GM18505 (cell line): ENCODE data around the gene NRARP.

Experiments
- ATAC-seq: cut with Tn5 transposase; IDR thresholded peaks from one replicate; pipeline ENCODE4 v1.9.1; 2021; ENCODE audit not compliant: unreplicated experiment
- POLR2A ChIP-seq: IDR thresholded peaks from 4 replicates; pipeline ENCODE4 v1.6.1; 2011; ENCODE audit warnings: borderline replicate concordance; ENCODE audit not compliant: insufficient read depth, insufficient read length; ENCODE audit errors: extremely low read depth

Gene NRARP

GRCh38 chr9:137301081-137301947, 757 bp downstream of the NRARP start:
- no peak for TF ChIP-seq POLR2A
- no peak for ATAC-seq

- no peak for TF ChIP-seq POLR2A
- ATAC-seq = no peak
These were observed 1.4 kb downstream of the NRARP start for GRCh38 chr9:137300567-137301080.

GRCh38 chr9:137299938-137300337, 2.1 kb downstream of the NRARP start:
- ATAC-seq = no peak
- no peak for TF ChIP-seq POLR2A

- no peak for ATAC-seq
- TF ChIP-seq POLR2A = no peak
These were observed 2.9 kb downstream of the NRARP start for GRCh38 chr9:137299203-137299565.

- no peak for TF ChIP-seq POLR2A
- ATAC-seq = no peak
These were observed 3.5 kb downstream of the NRARP start for GRCh38 chr9:137298401-137299202.

- TF ChIP-seq POLR2A = no peak
- no peak for ATAC-seq
These were observed 4.1 kb downstream of the NRARP start for GRCh38 chr9:137297966-137298365.

GRCh38 chr9:137296670-137297664, 5.1 kb downstream of the NRARP start:
- no peak for ATAC-seq
- no peak for TF ChIP-seq POLR2A

GRCh38 chr9:137295849-137296669, 6.0 kb downstream of the NRARP start:
- TF ChIP-seq POLR2A = no peak
- no peak for ATAC-seq

- no peak for ATAC-seq
- no peak for TF ChIP-seq POLR2A
These were observed 6.7 kb downstream of the NRARP start for GRCh38 chr9:137295238-137295811.

GRCh38 chr9:137294681-137295237, 7.3 kb downstream of the NRARP start:
- ATAC-seq = no peak
- no peak for TF ChIP-seq POLR2A

GRCh38 chr9:137294091-137294680, 7.9 kb downstream of the NRARP start:
- no peak for TF ChIP-seq POLR2A
- ATAC-seq = no peak
